Stromal cell of bone marrow (primary cell): ENCODE measurements around the gene SMC5.
A peak's percentile ranks its signal among the peaks of the same experiment; 100 is the strongest.
"Not testable (repeated sequence)": the region's sequence is repeated elsewhere in the genome, so short reads cannot be mapped to it uniquely, and the experiment has no call there.

ENCODE experiments used
- DNase-seq: peaks from one replicate; pipeline ENCODE4 v3.0.0-alpha.2; 2012; ENCODE audit warnings: low read depth

SMC5 gene

DNA sequence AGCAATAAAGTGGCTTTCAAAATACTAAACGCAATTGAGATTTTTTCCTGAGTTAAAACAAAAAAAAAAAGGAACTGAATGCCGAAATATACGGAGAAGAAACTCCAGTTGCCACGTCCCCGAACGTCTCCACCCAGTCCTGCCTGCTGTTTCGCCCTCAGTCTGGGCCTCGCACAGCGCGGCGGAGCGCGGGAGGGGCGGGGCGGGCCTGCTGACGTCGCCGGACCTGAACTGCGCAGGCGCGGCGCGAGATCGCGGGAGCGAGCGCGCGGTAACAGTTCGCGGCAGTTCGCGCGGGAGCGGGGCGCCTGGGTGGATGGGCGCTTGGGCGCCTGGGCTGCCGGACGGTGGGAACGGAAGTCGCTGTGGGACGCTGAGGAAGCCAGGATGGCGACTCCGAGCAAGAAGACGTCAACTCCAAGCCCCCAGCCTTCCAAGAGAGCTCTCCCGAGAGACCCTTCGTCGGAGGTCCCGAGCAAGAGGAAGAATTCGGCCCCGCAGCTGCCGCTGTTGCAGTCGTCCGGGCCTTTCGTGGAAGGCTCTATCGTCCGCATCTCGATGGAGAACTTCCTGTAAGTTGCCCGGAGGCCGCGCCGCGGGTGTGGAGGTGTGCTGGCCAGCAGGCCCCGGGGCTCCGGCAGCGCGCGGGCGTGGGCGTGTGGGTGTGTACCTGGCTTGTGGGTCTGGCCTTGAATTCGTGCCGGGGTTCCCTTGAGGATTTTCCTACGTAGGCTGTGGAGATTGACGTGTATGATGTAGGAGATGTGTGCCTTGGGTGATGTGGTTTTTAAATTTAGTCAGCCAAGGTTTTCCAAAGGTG, at the start of gene SMC5:
SMC5 (plus strand) TSS at position 287 of the 820 bp plus-strand sequence; CDS start at position 388, 101 bp downstream.
- DNase-seq, result peak; percentile 84

DNA sequence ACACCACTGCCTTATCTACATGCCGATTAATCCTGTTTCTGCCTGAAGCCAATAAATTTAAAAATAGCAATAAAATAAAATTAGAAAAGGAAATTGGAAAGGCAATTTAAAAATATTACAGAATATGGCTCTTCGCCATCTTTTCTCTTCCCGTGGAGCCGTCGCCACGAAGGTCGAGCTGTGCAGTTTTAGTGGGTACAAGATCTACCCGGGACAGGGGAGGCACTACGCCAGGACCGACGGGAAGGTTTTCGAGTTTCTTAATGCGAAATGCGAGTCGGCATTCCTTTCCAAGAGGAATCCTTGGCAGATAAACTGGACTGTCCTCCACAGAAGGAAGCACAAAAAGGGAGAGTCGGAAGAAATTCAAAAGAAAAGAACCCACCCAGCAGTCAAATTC, 41.7 kb upstream of the SMC5 start:
- DNase-seq, result no peak

DNA sequence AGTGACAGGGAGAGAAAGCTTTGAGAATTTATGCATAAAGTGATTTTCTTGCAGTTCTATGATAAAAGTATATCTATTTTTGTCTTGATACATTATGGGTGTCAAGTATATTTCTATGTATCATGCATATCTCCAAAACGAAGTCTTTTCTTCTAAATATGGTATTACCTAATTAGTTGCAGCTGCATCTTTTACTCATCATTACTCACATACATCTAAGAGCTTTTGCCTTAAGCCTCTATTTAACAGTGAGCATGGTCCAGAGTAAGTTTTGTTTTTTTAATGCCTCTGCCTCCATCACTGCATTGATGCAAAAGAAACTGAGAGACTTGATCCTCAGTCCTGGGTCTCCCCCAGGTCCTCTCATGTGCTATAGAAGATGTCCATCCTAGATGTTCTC, 40.0 kb upstream of the SMC5 start:
- peak; percentile 43 for DNase-seq

DNA sequence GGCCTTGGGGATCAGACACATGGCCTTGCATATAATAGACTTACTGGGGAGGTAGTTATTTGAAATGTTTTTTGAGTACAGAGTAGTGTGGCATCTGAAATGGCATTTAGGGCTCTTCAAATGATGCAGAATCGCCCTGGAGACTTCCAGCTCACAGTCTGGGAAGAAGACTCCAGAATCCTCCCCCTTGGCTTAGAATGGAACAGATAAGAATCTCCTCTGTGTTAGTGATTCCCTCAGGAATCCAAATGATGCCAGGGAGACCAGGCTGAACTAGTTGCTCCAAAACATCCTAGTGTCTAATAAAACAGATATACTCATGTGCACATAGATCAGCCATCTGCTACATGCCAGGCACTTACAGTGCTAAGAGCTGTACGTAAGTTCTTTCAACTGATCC, 38.6 kb upstream of the SMC5 start:
- DNase-seq, result no peak

DNA sequence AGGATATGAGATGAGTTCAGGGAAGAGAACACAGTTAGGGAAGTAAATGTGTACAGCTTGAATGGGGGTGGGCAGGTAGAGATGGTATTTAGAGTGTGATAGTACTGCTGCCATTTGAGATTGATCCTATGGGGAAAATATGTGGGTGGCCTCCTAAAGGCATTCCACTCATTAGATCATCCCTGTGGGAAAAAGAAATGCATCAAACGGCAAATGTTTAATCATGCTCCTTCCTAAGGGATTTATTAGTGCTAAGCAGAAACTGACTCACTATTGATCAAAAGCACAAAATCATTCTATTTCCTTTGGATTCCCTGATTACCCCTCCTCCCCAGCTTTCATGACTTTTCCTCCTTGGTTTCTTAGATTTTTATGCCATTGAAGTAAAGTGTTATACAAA, 36.4 kb upstream of the SMC5 start:
- DNase-seq, result no peak

DNA sequence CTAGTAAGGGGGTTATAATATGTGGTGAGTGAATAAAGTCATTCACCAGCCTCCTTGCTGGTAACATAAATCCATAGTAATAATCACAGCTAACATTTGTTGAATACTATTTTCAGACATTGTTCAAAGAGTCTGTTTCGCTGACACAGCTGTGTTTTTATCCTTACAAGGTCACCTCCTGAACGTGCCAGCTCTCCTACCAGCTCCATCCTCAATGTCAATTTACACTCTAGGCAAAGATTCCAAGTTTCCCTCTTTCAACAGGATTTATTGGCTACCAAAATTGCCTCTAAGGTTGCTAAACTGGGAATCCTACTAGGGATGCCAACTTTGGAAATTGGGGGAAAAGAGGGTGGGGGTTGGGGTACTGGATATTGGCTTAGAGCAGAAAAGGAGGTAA, 30.7 kb upstream of the SMC5 start:
- no peak for DNase-seq

DNA sequence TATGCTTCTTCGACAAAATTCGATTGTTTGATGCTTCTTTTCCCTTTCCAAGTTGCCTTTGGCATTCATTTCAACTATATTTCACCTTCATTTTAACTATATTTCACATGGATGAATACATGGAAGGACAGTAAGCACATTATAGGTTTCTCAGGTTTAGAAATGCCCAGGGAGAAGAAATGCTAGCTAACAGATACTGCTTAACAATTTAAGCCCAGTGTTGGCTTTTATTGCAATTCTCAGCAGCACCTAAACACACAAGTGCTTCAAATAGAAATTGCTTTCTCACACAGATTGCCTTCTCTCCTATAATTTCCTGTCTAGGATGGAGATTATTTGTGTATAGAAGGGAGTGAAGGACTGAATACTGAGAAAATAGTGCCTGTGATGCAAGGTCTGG, 30.2 kb upstream of the SMC5 start:
- DNase-seq, result no peak

DNA sequence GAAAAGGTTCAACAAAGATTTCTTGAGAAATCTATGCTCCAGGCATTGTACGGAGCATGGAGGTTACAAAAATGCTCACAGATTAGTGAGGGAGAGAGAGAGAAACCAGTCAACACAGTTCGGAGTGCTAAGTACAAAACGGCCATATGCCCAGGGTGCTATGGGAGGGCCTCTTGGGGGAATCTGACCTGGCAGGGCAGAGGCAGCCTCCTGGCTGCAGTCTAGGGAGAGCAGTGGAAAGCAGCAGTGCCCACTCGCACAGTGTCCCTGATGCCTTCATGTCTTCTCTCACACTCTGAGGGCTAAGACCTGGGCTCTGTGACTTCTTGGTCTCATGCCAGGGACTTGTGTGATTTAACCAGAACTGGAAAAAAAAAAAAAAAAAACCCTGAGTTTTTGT, 29.8 kb upstream of the SMC5 start:
- no peak for DNase-seq

DNA sequence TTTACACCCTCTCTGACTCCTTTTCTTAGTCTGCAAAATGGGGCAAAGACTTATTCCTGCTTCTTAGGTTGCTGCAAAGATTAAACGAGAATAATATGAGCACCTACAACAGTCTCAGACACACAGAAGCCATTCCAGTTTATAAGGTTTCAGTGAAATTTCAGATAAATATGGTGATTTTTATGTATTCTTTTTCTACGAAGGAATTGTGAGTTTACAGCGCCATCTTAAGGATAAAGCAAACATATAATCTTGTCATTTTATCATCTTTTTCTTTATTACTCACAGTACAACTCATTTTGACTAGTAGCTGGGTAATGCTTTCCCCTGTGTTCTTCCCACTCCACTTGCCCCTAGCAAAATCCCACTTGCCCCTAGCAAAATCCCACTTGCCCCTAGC, 29.2 kb upstream of the SMC5 start:
- DNase-seq, result peak; percentile 40

DNA sequence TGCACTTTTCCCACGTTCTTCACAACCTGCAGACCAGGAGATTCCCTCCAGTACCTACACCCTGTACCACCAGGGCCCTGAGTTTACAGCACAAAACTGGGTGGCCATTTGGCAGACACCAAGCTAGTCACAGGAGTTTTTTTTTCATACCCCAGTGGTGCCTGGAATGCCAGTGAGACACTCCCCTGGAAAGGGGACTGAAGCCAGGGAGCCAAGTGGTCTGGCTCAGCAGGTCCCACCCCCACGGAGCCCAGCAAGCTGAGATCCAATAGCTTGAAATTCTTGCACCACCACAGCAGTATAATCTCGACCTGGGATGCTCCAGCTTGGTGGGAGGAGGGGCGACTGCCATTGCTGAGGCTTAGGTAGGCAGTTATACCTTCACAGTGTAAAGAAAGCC, 26.3 kb upstream of the SMC5 start:
- no peak for DNase-seq

DNA sequence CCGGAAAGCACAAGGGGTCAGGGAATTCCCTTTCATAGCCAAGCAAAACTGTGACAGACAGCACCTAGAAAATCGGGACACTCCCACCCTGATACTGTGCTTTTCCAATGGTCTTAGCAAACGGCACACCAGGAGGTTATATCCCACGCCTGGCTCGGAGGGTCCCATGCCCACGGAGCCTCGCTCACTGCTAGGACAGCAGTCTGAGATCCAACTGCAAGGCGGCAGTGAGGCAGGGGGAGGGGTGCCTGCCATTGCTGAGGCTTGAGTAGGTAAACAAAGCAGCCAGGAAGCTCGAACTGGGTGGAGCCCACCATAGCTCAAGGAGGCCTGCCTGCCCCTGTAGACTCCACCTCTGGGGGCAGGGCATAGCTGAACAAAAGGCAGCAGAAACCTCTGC, 24.6 kb upstream of the SMC5 start:
- not testable (repeated sequence) for DNase-seq

DNA sequence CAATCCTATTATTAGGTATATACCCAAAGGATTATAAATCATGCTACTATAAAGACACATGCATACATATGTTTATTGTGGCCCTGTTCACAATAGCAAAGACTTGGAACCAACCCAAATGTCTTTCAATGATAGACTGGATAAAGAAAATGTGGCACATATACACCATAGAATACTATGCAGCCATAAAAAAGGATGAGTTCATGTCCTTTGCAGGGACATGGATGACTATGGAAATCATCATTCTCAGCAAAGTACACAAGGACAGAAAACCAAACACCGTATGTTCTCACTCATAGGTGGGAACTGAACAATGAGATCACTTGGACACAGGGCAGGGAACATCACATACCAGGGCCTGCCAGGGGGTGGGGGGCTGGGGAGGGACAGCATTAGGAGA, 12.8 kb upstream of the SMC5 start:
- not testable (repeated sequence) for DNase-seq

DNA sequence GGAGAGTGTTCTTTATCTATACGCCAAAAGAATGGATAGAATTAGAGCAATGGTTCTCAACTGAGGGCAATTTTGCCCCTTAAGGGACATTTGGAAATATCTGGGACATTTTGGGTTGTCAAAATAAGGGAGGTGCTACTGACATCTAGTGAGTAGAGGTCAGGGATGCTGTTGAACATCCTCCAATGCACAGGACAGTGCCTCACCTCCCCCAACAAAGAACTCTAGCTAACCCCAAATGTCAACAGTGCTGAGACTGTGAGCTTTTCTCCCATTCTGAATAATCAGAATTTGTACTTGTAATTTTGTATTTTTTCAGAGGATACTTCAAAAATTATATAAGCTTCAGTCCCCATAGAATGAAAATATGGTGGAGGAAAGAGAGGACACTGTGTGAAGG, 8.6 kb upstream of the SMC5 start:
- no peak for DNase-seq

DNA sequence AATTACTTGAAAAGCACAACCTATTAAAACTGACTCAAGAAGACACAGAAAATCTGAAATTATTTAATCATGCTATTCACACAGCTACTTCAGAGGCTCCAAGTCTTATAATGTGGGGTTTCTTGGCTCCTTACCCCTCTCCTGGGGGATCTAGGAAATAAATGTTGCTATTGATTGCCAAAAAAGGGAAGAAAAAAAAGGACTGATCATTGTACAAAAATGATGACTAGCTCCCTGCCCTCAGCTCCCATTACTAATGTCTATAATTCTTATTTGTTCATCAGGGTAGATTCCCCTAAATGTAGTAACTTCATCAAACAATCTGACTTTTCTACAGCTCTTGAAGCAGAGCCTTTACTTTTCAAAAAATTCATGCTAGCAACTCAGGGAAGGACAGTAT, 3.3 kb upstream of the SMC5 start:
- peak; percentile 26 for DNase-seq

DNA sequence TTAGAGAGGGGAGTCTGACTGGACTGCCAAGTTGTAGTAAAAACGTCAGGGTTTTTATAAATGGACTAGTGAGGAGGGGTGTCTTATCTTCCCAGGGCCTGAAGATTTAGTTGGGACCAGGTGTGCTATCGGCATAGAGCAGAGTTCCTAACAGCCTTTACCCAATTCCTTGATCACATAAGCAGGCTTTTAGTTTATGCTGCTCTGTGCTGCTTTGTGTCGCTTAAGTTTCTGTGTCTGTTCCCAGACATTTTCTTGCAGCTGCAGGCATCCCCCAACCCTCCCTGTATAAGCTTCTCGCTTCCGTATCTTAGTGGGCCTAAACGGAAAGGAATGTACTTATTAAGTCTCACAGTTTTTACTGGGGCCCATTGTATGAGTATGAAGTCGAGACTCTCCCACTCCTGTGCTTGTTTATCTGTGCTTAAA, 2.6 kb upstream of the SMC5 start:
- DNase-seq, result peak; percentile 25

DNA sequence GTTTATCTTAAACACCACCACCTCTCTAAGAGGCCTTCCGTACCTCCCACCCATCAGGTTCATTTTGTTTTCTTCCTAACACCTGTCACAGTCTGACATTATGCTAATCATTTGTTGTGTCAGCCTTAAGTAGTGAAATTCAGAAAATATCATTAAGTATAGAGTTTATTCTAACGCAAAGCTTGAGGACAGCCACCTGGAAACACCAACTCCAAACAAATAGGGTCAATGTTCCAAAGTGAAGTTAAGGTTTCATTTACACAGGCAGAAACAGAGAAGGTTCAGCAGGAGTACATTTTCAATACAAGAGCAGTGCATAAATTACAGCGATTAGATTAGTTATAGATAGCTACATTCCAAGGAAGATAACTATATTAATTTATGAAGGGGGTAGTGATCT, 1.3 kb upstream of the SMC5 start:
- no peak for DNase-seq

DNA sequence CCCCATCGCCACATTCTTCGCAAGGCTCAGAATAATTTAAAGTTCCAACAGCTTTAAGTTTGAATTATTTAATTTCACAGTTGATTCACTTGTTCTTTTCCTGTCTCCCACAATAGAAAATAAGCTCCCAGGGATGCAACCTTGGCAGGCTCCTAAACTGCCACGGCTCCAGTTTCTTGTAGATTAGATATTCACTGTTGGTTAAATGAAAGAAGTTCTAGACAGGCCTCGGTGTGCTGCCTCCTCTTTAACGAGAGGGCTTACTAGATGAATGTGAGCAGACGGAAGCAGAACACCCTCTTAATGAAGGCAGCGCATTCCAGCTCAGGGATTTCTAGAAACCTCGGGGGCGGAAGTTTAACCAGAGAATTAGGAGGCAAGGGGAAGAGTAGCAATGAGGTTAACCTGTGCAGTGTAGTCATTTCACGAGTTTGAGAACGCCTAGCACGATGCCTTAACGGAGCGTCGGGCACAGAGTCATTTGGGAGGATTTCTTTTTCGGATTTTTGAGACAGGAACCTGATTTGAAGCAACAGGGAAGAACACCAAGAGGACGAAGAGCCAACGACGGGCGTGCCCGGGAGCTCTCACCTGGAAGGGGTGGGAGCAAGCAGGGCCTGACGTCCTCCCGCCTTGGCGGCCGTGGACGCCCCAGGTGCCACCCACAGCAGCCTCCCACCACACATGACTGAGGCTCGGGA, 637 bp upstream of the SMC5 start:
- DNase-seq, result peak; percentile 18

DNA sequence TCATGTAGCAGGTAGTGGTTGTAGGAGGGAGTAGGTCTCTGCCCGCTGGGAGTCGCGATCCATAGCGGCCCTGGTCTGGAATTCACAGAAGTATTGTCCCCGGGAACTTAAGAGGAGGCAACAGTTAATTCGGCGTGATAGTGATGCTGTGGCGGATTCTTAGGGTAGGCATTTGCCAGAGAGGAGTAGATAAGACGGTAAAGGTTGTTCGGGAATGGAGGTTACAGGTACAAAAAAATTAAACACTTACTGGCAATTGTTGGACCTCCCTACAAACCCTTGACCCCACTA, 679 bp downstream of the SMC5 start:
- no peak for DNase-seq

DNA sequence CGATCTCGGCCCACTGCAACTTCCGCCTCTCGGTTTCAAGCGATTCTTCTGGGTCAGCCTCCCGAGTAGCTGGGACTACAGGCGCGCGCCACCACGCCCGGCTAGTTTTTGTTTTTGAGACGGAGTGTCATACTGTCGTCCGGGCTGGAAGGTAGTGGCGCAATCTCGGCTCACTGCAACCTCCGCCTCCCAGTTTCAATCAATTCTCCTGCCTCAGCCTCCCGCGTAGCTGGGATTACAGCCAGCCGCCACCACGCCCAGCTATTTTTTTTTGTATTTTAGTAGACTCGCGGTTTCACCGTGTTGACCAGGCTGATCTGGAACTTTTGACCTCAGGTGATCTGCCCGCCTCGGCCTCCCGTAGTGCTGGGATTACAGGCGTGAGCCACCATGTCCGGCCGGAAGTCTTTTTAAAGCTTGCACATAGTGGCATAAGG, 1.2 kb downstream of the SMC5 start:
- no peak for DNase-seq

DNA sequence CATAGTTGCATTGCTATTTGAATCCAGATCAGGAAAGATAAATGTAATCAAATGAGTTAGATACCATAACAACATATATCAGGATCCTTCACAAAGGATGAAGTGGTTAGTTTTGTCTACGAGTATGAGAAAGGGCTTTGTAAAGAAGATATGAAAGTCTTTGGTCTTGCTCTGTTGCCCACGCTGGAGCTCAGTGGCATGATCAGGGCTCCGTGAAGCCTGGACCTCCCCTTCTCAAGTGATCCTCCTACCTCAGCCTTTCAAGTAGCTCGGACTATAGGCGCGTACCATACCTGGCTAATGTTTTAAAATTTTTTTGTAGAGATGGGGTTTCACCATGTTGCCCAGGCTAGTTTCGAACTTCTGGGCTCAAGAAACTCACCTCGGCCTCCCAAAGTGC, 1.8 kb downstream of the SMC5 start:
- DNase-seq, result no peak

DNA sequence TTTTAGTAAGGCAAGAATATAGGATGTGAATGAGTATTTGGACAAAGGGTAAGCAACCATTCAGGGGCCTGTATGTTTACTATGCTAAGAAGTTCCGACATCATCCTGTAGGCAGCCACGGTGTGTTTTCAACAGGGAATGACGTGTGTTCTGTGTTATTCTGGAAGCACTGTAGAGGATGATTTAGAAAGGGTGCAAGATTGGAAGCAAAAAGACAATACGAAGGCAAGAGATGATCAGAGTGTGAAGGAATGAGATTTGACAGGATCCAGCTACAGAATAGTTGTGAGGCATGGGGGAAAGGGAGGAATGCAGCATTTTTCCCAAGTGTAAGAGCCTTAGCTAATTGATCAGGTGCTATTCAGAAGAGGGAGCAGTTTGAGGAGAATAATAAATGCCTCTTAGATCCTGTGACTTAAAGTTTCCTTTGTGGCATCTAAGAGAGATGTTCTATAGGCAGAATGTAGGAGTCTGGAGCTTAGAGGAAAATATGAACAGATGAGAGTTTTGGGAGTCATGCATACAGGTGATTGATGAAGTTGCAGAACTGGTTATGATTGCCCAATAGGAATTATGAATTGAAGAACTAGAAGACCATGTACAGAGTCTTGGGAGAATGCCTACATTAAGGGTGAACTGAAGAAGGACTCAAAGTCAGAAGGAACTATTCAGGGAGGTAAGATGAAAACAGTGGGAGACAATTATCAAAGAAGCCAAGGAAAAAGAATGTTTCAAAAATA, 2.5 kb downstream of the SMC5 start:
- no peak for DNase-seq

DNA sequence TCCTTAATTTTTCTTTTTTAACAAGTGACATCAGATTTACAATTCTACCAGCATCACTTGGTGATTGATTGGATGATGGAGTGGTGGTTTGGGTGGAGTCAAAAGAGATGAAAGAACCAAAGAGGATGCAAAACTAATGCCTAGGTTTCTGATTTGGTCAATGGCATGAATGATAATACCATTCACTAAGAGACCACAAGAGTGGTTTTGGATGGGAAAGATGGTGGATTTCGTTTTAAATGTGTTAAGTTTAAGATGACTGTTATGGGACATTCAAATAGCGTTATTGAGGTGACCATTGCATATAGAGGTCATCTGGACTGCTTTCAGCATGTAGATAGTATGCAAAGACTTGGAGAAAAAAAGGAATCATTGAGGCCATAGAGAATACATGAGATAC, 3.6 kb downstream of the SMC5 start:
- DNase-seq, result no peak

DNA sequence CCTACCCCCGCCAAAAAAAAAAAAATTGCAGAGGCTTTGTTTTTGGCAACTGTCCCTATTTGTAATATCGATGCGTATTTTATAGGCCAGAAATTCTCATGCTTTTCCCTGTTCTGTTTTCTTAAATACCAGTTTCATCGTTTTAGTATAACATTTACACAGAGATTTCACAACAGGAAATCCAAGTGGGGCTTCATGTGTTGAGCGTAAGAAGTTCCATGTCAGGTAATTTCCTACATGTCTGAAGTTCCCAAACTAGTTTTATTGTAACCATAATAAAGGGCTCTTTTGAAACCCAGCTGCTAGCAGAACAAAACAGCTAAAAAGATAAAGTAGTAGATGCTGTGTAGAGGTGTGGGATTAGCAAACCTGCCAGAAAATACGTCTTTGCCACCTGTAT, 4.2 kb downstream of the SMC5 start:
- DNase-seq, result no peak
